GM18507 (cell line): ENCODE measurements around the gene KIF18B.
A peak's percentile ranks its signal among the peaks of the same experiment; 100 is the strongest.

Experiments used
- DNase-seq: peaks from one replicate; pipeline ENCODE4 v3.0.0; 2011; ENCODE audit warnings: low read depth; ENCODE audit not compliant: insufficient read length; ENCODE audit errors: extremely low spot score
- FAIRE-seq: peaks from 2 replicates; lab custom pipeline; 2011; peaks lifted over from hg19 to GRCh38; lab: Jason Lieb, UNC

KIF18B gene

GRCh38 chr17:44922136-44922535 is 25.4 kb downstream of the KIF18B start:
- DNase-seq (no peak), FAIRE-seq (no peak)

GRCh38 chr17:44921122-44921882 is 26.3 kb downstream of the KIF18B start:
- DNase-seq (no peak), FAIRE-seq (no peak)

GRCh38 chr17:44920565-44920940 is 27.0 kb downstream of the KIF18B start:
- FAIRE-seq, result peak; percentile 39
- DNase-seq, result no peak

- DNase-seq, result peak; percentile 82
- FAIRE-seq, result peak; percentile 90
Observed at GRCh38 chr17:44919885-44920564, 27.5 kb downstream of the KIF18B start.

GRCh38 chr17:44919411-44919810 is 28.2 kb downstream of the KIF18B start:
- FAIRE-seq (no peak), DNase-seq (no peak)

- no peak for DNase-seq
- no peak for FAIRE-seq
Observed at GRCh38 chr17:44918006-44918405, 29.6 kb downstream of the KIF18B start.

- FAIRE-seq (no peak), DNase-seq (no peak)
Observed at GRCh38 chr17:44917456-44917855, 30.1 kb downstream of the KIF18B start.

GRCh38 chr17:44916781-44917241 is 30.8 kb downstream of the KIF18B start:
- DNase-seq, result no peak
- FAIRE-seq, result no peak

GRCh38 chr17:44915862-44916780 is 31.5 kb downstream of the KIF18B start:
- DNase-seq (no peak), FAIRE-seq (no peak)

- DNase-seq, result no peak
- FAIRE-seq, result no peak
Observed at GRCh38 chr17:44915321-44915726, 32.2 kb downstream of the KIF18B start, which contains the start of gene GFAP. Gene GFAP (minus strand): TSS chr17:44915500. CDS start chr17:44915486, 14 bp downstream.

GRCh38 chr17:44914698-44915271 is 32.8 kb downstream of the KIF18B start:
- FAIRE-seq (no peak), DNase-seq (no peak)

GRCh38 chr17:44914148-44914547 is 33.4 kb downstream of the KIF18B start:
- DNase-seq (no peak), FAIRE-seq (no peak)

GRCh38 chr17:44913676-44914075 is 33.9 kb downstream of the KIF18B start:
- DNase-seq (no peak), FAIRE-seq (no peak)

GRCh38 chr17:44912763-44913544 is 34.6 kb downstream of the KIF18B start:
- FAIRE-seq, result no peak

GRCh38 chr17:44911133-44912001 is 36.2 kb downstream of the KIF18B start:
- DNase-seq (no peak), FAIRE-seq (peak; percentile 78)

More at GRCh38 chr17:44912763-44913544, 34.6 kb downstream of the KIF18B start:
- no peak for DNase-seq

- FAIRE-seq (no peak), DNase-seq (no peak)
Observed at GRCh38 chr17:44910231-44911106, 37.1 kb downstream of the KIF18B start.

- DNase-seq, result no peak
- no peak for FAIRE-seq
Observed at GRCh38 chr17:44909681-44910144, 37.9 kb downstream of the KIF18B start.
